HEK293T (cell line): ENCODE measurements around the gene FAT2.

Experiments
- ARNT ChIP-seq: fragments of 450-650 bp; IDR thresholded peaks from 2 replicates; pipeline ENCODE4 v1.6.1; 2017; ENCODE audit warnings: mild to moderate bottlenecking
- BHLHE40 ChIP-seq: fragments of 450-650 bp; IDR thresholded peaks from 2 replicates; pipeline ENCODE4 v1.6.1; 2016; ENCODE audit warnings: mild to moderate bottlenecking, moderate library complexity, borderline replicate concordance
- ELF4 ChIP-seq: fragments of 450-650 bp; IDR thresholded peaks from 2 replicates; pipeline ENCODE4 v1.6.1; 2017; ENCODE audit warnings: antibody characterized with exemption
- FOXA1 ChIP-seq: fragments of 450-650 bp; IDR thresholded peaks from 2 replicates; pipeline ENCODE4 v1.6.1; 2016; ENCODE audit warnings: mild to moderate bottlenecking
- FOXK2 ChIP-seq: fragments of 450-650 bp; IDR thresholded peaks from 2 replicates; pipeline ENCODE4 v1.6.1; 2016; ENCODE audit warnings: mild to moderate bottlenecking
- FOXM1 ChIP-seq: fragments of 450-650 bp; IDR thresholded peaks from 2 replicates; pipeline ENCODE4 v1.6.1; 2017; ENCODE audit warnings: mild to moderate bottlenecking, borderline replicate concordance
- L3MBTL2 ChIP-seq: fragments of 450-650 bp; conservative IDR thresholded peaks from 2 replicates; pipeline ENCODE4 v1.6.1; 2016; ENCODE audit warnings: mild to moderate bottlenecking
- PKNOX1 ChIP-seq: fragments of 450-650 bp; IDR thresholded peaks from 2 replicates; pipeline ENCODE4 v1.6.1; 2016
- SP1 ChIP-seq: fragments of 450-650 bp; IDR thresholded peaks from 2 replicates; pipeline ENCODE4 v1.6.1; 2017
- SUZ12 ChIP-seq: fragments of 450-650 bp; IDR thresholded peaks from 2 replicates; pipeline ENCODE4 v1.6.1; 2016; ENCODE audit warnings: mild to moderate bottlenecking
- ZNF384 ChIP-seq: fragments of 450-650 bp; IDR thresholded peaks from 2 replicates; pipeline ENCODE4 v1.6.1; 2016

- no peak for TF ChIP-seq L3MBTL2
- no peak for TF ChIP-seq FOXK2
- no peak for TF ChIP-seq SUZ12
- no peak for TF ChIP-seq ARNT
- no peak for TF ChIP-seq FOXA1
- TF ChIP-seq ELF4 = no peak
- no peak for TF ChIP-seq SP1
- TF ChIP-seq PKNOX1 = no peak
- no peak for TF ChIP-seq FOXM1
- TF ChIP-seq BHLHE40 = no peak
- TF ChIP-seq ZNF384 = no peak
Measured at GRCh38 chr5:151592855-151593408, 1.8 kb upstream of the FAT2 start.
